Breast epithelium (tissue), 3 donors: ENCODE data around the gene ZNF208.

ENCODE experiments used
- CTCF ChIP-seq, 3 donors: fragments of 450-650 bp; IDR thresholded peaks; one replicate each; pipeline ENCODE4 v1.5.1; 2016 to 2017; ENCODE audit warnings: antibody characterized with exemption in 3 of 3, mild to moderate bottlenecking in 3 of 3, moderate library complexity in 3 of 3
- POLR2A ChIP-seq: fragments of 450-650 bp; IDR thresholded peaks from one replicate; pipeline ENCODE4 v1.6.1; 2016; ENCODE audit warnings: antibody characterized with exemption, mild to moderate bottlenecking, moderate library complexity
- POLR2AphosphoS5 ChIP-seq, 3 donors: sonication (generic); formaldehyde crosslinking; IDR thresholded peaks; one replicate each; pipeline ENCODE4 v1.6.1; 2017; ENCODE audit warnings: antibody characterized with exemption in 3 of 3

- no peak for TF ChIP-seq POLR2A
- TF ChIP-seq CTCF (IDR thresholded peaks at IDR 0.05), result no peak
- TF ChIP-seq POLR2AphosphoS5 (IDR thresholded peaks at IDR 0.05), result no peak
Observed at GRCh38 chr19:21902571-21902970, 108.2 kb downstream of the ZNF208 start.
